ENCODE results near the gene CDC6.

Gene CDC6, protein sequence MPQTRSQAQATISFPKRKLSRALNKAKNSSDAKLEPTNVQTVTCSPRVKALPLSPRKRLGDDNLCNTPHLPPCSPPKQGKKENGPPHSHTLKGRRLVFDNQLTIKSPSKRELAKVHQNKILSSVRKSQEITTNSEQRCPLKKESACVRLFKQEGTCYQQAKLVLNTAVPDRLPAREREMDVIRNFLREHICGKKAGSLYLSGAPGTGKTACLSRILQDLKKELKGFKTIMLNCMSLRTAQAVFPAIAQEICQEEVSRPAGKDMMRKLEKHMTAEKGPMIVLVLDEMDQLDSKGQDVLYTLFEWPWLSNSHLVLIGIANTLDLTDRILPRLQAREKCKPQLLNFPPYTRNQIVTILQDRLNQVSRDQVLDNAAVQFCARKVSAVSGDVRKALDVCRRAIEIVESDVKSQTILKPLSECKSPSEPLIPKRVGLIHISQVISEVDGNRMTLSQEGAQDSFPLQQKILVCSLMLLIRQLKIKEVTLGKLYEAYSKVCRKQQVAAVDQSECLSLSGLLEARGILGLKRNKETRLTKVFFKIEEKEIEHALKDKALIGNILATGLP

DNA sequence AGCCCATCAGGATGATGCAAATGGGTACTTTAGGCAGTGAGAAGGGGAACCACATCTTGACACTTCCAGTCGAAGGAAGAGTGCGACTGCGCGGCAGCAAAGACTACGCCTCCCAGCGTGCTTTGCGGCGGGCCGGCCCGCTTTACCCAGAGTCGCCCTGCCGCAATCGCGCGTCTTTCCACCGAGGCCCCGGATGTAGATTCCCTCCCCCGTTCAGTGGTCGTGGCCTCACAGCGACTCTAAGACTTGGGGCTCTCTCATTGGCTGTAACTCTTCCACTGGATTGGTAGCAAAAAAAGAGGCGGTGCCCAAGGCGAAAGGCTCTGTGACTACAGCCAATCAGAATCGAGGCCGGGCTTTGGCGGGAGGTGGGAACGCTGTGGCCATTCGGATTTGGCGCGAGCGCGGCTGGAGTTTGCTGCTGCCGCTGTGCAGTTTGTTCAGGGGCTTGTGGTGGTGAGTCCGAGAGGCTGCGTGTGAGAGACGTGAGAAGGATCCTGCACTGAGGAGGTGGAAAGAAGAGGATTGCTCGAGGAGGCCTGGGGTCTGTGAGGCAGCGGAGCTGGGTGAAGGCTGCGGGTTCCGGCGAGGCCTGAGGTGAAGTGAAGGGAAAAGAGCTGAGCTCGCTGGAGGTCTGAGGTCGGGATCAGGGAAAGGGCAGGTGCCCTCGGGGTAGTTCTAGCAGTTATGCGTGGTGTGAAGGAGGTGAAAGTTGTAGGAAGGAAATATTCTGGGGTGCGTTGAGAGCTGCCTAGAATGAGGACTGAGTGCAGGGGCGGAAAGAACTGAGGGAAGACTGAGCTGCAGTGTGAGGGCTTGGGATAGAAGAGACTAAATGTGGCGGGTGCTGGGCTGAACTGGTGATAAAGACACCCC is at the start of gene CDC6:
Gene CDC6 (plus strand): TSS at position 386 of the 876 bp plus-strand sequence. CDS start 1,542 bp downstream, outside the sequence.
- TF ChIP-seq FOXM1 (IDR thresholded peaks at IDR 0.05; ENCODE audit: borderline replicate concordance, low read depth) (no peak), CEBPB (IDR thresholded peaks at IDR 0.05) (no peak; the same call in 1 of the 2 replicates), CREB1 (IDR thresholded peaks at IDR 0.05; ENCODE audit: low read depth) (no peak; the same call in none of the 2 replicates), TAF1 (IDR thresholded peaks at IDR 0.05; ENCODE audit: low read depth) (peak; percentile 88), RAD21 (IDR thresholded peaks at IDR 0.05; ENCODE audit: low read depth) (no peak), YY1 (IDR thresholded peaks at IDR 0.05; ENCODE audit: low read depth) (peak; percentile 30; the same call in 1 of the 2 replicates), NFIC (IDR thresholded peaks at IDR 0.05) (0 out of 2 replicates have a peak, but pooled peaks have one; percentile 10), MAX (IDR thresholded peaks at IDR 0.05) (peak; percentile 86)

- no peak for TF ChIP-seq FOXM1 (IDR thresholded peaks at IDR 0.05; ENCODE audit: borderline replicate concordance, low read depth)
- no peak for TF ChIP-seq EGR1 (IDR thresholded peaks at IDR 0.05)
- no peak for TF ChIP-seq MAX (IDR thresholded peaks at IDR 0.05)
- TF ChIP-seq USF1 (IDR thresholded peaks at IDR 0.05) = no peak
- no peak for TF ChIP-seq ZBTB7A (IDR thresholded peaks at IDR 0.05; ENCODE audit: low read depth)
- TF ChIP-seq REST (IDR thresholded peaks at IDR 0.05; ENCODE audit: low read depth) = no peak
- no peak for TF ChIP-seq CEBPB (IDR thresholded peaks at IDR 0.05)
- no peak for TF ChIP-seq EP300 (IDR thresholded peaks at IDR 0.05; ENCODE audit: borderline replicate concordance)
- no peak for TF ChIP-seq YY1 (IDR thresholded peaks at IDR 0.05; ENCODE audit: low read depth)
Observed at GRCh38 chr17:40241252-40241834, 46.3 kb upstream of the CDC6 start.

GRCh38 chr17:40242774-40243173 is 44.9 kb upstream of the CDC6 start:
- TF ChIP-seq EGR1 (IDR thresholded peaks at IDR 0.05) = no peak
- no peak for TF ChIP-seq REST (IDR thresholded peaks at IDR 0.05; ENCODE audit: low read depth)
- no peak for TF ChIP-seq FOXM1 (IDR thresholded peaks at IDR 0.05; ENCODE audit: borderline replicate concordance, low read depth)
- TF ChIP-seq USF1 (IDR thresholded peaks at IDR 0.05) = no peak
- no peak for TF ChIP-seq YY1 (IDR thresholded peaks at IDR 0.05; ENCODE audit: low read depth)
- TF ChIP-seq MAX (IDR thresholded peaks at IDR 0.05) = no peak

- TF ChIP-seq NFIC (IDR thresholded peaks at IDR 0.05) = no peak
Observed at GRCh38 chr17:40243761-40244160, 43.9 kb upstream of the CDC6 start.

DNA sequence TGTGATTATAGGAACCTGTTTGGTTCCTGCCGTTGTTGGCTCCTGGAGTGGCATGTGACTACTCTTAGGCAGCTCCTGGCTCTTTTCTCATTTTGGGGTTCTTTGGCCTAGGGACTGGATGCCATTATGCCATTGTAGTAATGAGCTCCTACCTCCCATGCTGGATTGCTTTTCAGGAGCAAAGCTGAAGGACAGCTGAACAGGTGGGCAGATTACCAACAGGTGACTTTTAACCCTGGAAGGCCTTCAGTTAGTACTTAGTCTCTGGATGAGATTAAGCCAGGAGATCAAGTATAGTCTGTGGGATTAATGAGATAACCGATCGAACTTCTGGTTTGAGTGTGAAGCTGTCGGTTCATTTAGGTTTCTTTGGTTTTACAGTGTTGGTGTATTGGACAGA is 43.4 kb upstream of the CDC6 start:
- TF ChIP-seq TCF12 (IDR thresholded peaks at IDR 0.05; ENCODE audit: low read depth) = no peak
- no peak for TF ChIP-seq USF1 (IDR thresholded peaks at IDR 0.05)
- no peak for TF ChIP-seq TEAD4 (IDR thresholded peaks at IDR 0.05)
- no peak for TF ChIP-seq CREB1 (IDR thresholded peaks at IDR 0.05; ENCODE audit: low read depth)
- TF ChIP-seq FOXM1 (IDR thresholded peaks at IDR 0.05; ENCODE audit: borderline replicate concordance, low read depth) = no peak
- TF ChIP-seq NFIC (IDR thresholded peaks at IDR 0.05) = no peak
- TF ChIP-seq REST (IDR thresholded peaks at IDR 0.05; ENCODE audit: low read depth) = no peak
- no peak for TF ChIP-seq MAX (IDR thresholded peaks at IDR 0.05)
- no peak for TF ChIP-seq TAF1 (IDR thresholded peaks at IDR 0.05; ENCODE audit: low read depth)
- TF ChIP-seq EP300 (IDR thresholded peaks at IDR 0.05; ENCODE audit: borderline replicate concordance) = no peak
- TF ChIP-seq ZBTB7A (IDR thresholded peaks at IDR 0.05; ENCODE audit: low read depth) = no peak
